HT1080 (cell line): ENCODE results near the gene GAST. TPM values are rescaled to one million over a fixed set of nuclear protein-coding genes. Genes with fewer than 3 reads are reported as not detected.
"Not testable (repeated sequence)": the region's sequence is repeated elsewhere in the genome, so short reads cannot be mapped to it uniquely, and the experiment has no call there.

Source experiments
- DNase-seq: peaks from one replicate; pipeline ENCODE4 v3.0.0-alpha.2; 2015; ENCODE audit warnings: low read depth
- polyA plus RNA-seq, 2 experiments: library from polyadenylated mRNA; depleted of rRNA; stranded (reverse); fragments of >200 nt; gene quantifications; 2 replicates each; pipeline ENCODE4 v1.2.3, GENCODE V29; 2015
- total RNA-seq: library from RNA; depleted of rRNA; stranded (reverse); fragments of >200 nt; shearing (Covaris generic); gene quantifications from 2 replicates; pipeline ENCODE4 v1.2.3, GENCODE V29; 2014; rRNA removed

Gene GAST
- not detected in 2 replicates for total RNA-seq
- not detected in 2 replicates for polyA plus RNA-seq (2015; cell fraction: cytosol; rRNA removed)
- not detected in 2 replicates for polyA plus RNA-seq (2015; cell fraction: nucleus; rRNA removed)

- DNase-seq: no peak
Measured at GRCh38 chr17:41711669-41712400, at the start of gene GAST. GAST (plus strand) TSS chr17:41712331; CDS start chr17:41715437, 3,106 bp downstream.

- DNase-seq: no peak
Measured at GRCh38 chr17:41663451-41664171, 48.5 kb upstream of the GAST start.

- no peak for DNase-seq
Measured at GRCh38 chr17:41664172-41664457, 48.0 kb upstream of the GAST start.

- no peak for DNase-seq
Measured at GRCh38 chr17:41664587-41665565, 47.3 kb upstream of the GAST start.

GRCh38 chr17:41665566-41666236, 46.4 kb upstream of the GAST start:
- peak; percentile 77 for DNase-seq

GRCh38 chr17:41666237-41666641, 45.9 kb upstream of the GAST start:
- peak; percentile 61 for DNase-seq

- DNase-seq: peak; percentile 63
Measured at GRCh38 chr17:41666708-41667279, 45.3 kb upstream of the GAST start.

- no peak for DNase-seq
Measured at GRCh38 chr17:41667280-41668041, 44.7 kb upstream of the GAST start.

GRCh38 chr17:41672153-41672552, 40.0 kb upstream of the GAST start:
- DNase-seq: no peak

- not testable (repeated sequence) for DNase-seq
Measured at GRCh38 chr17:41675157-41676057, 36.7 kb upstream of the GAST start.

- DNase-seq: no peak
Measured at GRCh38 chr17:41676058-41676419, 36.1 kb upstream of the GAST start.

GRCh38 chr17:41678411-41678906, 33.7 kb upstream of the GAST start:
- peak; percentile 89 for DNase-seq

GRCh38 chr17:41678907-41679739, 33.0 kb upstream of the GAST start:
- DNase-seq: peak; percentile 94

- no peak for DNase-seq
Measured at GRCh38 chr17:41679740-41680425, 32.2 kb upstream of the GAST start.

- no peak for DNase-seq
Measured at GRCh38 chr17:41680426-41681040, 31.6 kb upstream of the GAST start.

- DNase-seq: no peak
Measured at GRCh38 chr17:41681776-41682175, 30.4 kb upstream of the GAST start.

GRCh38 chr17:41682631-41683030, 29.5 kb upstream of the GAST start:
- DNase-seq: no peak
